PC-9 (cell line): ENCODE measurements around the gene ELF2. TPM values are rescaled to one million over a fixed set of nuclear protein-coding genes. Genes with fewer than 3 reads are reported as not detected.
"Not testable (repeated sequence)": the region's sequence is repeated elsewhere in the genome, so short reads cannot be mapped to it uniquely, and the experiment has no call there.

Experiments
- BruUV-seq: library from RNA; stranded (reverse); fragments of 400-500 nt; replicated peaks from 2 replicates; lab custom pipeline; 2021; lab: Mats Ljungman, UMichigan
- CTCF ChIA-PET: fragments of 300-600 bp; sonication (Branson Sonifier 250); formaldehyde crosslinking; loops from one replicate; lab custom pipeline; 2022; ENCODE audit warnings: antibody characterized with exemption; lab: Charles Lee
- POLR2A ChIA-PET: fragments of 300-600 bp; sonication (Branson Sonifier 250); formaldehyde crosslinking; loops from one replicate; lab custom pipeline; 2022; ENCODE audit warnings: antibody characterized with exemption; ENCODE audit not compliant: unreplicated experiment; lab: Charles Lee
- DNase-seq, 2 experiments: peaks; one replicate each; pipeline versions ENCODE4 v3.0.0 to v3.0.0-alpha.2; 2015 to 2022; ENCODE audit warnings: mixed read lengths in 1 of 2
- H2AFZ ChIP-seq: fragments of 200-600 bp; sonication (generic); 2 replicates; pipeline ENCODE4 v1.8.1; 2017; ENCODE audit warnings: antibody characterized with exemption
- H3F3A ChIP-seq: fragments of 200-600 bp; sonication (generic); 2 replicates; pipeline ENCODE4 v1.8.1; 2017; ENCODE audit warnings: antibody characterized with exemption, mild to moderate bottlenecking, low read depth; ENCODE audit not compliant: insufficient read depth
- H3K27ac ChIP-seq: fragments of 200-600 bp; sonication (generic); 2 replicates; pipeline ENCODE4 v1.6.1; 2016; ENCODE audit warnings: mixed run types
- H3K27me3 ChIP-seq: fragments of 200-600 bp; sonication (generic); 2 replicates; pipeline ENCODE4 v1.6.1; 2016; ENCODE audit warnings: low read depth, mixed run types; ENCODE audit not compliant: insufficient read depth
- H3K36me3 ChIP-seq: fragments of 200-600 bp; sonication (generic); 2 replicates; pipeline ENCODE4 v1.6.1; 2016; ENCODE audit warnings: low read depth, mixed run types
- H3K4me1 ChIP-seq: fragments of 200-600 bp; sonication (generic); replicated peaks from 2 replicates; pipeline ENCODE4 v1.6.1; 2016; ENCODE audit warnings: mixed run types; ENCODE audit not compliant: insufficient read depth
- H3K4me2 ChIP-seq: fragments of 200-600 bp; sonication (generic); 2 replicates; pipeline ENCODE4 v1.6.1; 2017; ENCODE audit warnings: mixed run types
- H3K4me3 ChIP-seq: fragments of 200-600 bp; sonication (generic); 2 replicates; pipeline ENCODE4 v1.6.1; 2016; ENCODE audit warnings: mixed run types
- H3K79me2 ChIP-seq: fragments of 200-600 bp; sonication (generic); 2 replicates; pipeline ENCODE4 v1.6.1; 2017; ENCODE audit warnings: low read depth, mixed run types
- H3K9me2 ChIP-seq: fragments of 200-600 bp; sonication (generic); 2 replicates; pipeline ENCODE4 v1.8.1; 2017; ENCODE audit warnings: mild to moderate bottlenecking; ENCODE audit not compliant: insufficient read depth
- H3K9me3 ChIP-seq: fragments of 200-600 bp; sonication (generic); 2 replicates; pipeline ENCODE4 v1.8.1; 2016; ENCODE audit warnings: low read depth; ENCODE audit not compliant: insufficient read depth
- H4K20me1 ChIP-seq: fragments of 200-600 bp; sonication (generic); 2 replicates; pipeline ENCODE4 v1.8.1; 2017; ENCODE audit not compliant: insufficient read depth
- EZH2 ChIP-seq: fragments of 200-600 bp; sonication (generic); IDR thresholded peaks from 2 replicates; pipeline ENCODE4 v1.8.0; 2017; ENCODE audit warnings: antibody characterized with exemption, low read depth
- intact Hi-C: fragments of 100-400 bp; cut with micrococcal nuclease; formaldehyde crosslinking; loops from one replicate; pipeline ENCODE4 v1.10.0; 2022; ENCODE audit not compliant: unreplicated experiment
- total RNA-seq: library from RNA; stranded (reverse); gene quantifications from 2 replicates; pipeline ENCODE4 v1.2.3, GENCODE V29; 2021
- TF ChIP-seq, protein P1 (sequence below): fragments of 200-600 bp; sonication (generic); conservative IDR thresholded peaks from 2 replicates; pipeline ENCODE4 v1.6.1; 2017; ENCODE audit warnings: mixed run types, antibody characterized with exemption, mild to moderate bottlenecking, moderate library complexity

The ELF2 gene
- total RNA-seq, 1 experiment from 2014 or later = 30.7 TPM

GRCh38 chr4:139014371-139015268 is 162.4 kb downstream of the ELF2 start:
- no peaks in the 10 kb centered on the region for H3K27me3 ChIP-seq
- H3K4me3 ChIP-seq = peak overlapping the region; percentile 73; the same call in 1 of the 2 replicates
- H3K4me1 ChIP-seq = peaks cover 30% of the 10 kb centered on the region
- H3K36me3 ChIP-seq = no peaks in the 10 kb centered on the region; the same call in 1 of the 2 replicates
- H3K9me2 ChIP-seq = no peaks in the 10 kb centered on the region
- H3K79me2 ChIP-seq = peaks cover 30% of the 10 kb centered on the region
- peak; percentile 52 to 95 for DNase-seq
- ChIA-PET CTCF (interaction anchor here (1.0 kb wide), 1 partner anchor 76 kb away, joined by 3 read pairs; no protein-coding TSS in a partner anchor), POLR2A (interaction anchor here (0.6 to 0.7 kb wide), 7 partner anchors 16 to 1022 kb away, joined by 3 to 11 read pairs (median 3); no protein-coding TSS in a partner anchor)
- no peak for TF ChIP-seq EZH2
- TF ChIP-seq, protein P1, sequence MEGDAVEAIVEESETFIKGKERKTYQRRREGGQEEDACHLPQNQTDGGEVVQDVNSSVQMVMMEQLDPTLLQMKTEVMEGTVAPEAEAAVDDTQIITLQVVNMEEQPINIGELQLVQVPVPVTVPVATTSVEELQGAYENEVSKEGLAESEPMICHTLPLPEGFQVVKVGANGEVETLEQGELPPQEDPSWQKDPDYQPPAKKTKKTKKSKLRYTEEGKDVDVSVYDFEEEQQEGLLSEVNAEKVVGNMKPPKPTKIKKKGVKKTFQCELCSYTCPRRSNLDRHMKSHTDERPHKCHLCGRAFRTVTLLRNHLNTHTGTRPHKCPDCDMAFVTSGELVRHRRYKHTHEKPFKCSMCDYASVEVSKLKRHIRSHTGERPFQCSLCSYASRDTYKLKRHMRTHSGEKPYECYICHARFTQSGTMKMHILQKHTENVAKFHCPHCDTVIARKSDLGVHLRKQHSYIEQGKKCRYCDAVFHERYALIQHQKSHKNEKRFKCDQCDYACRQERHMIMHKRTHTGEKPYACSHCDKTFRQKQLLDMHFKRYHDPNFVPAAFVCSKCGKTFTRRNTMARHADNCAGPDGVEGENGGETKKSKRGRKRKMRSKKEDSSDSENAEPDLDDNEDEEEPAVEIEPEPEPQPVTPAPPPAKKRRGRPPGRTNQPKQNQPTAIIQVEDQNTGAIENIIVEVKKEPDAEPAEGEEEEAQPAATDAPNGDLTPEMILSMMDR = no peak
- peak overlapping the region; percentile 60; the same call in 1 of the 2 replicates for H2AFZ ChIP-seq
- peak overlapping the region; percentile 89 for H3K4me2 ChIP-seq
- H3F3A ChIP-seq = peaks cover 18% of the 10 kb centered on the region
- BruUV-seq = TSS peak; percentile 92
- intact Hi-C loops = loop anchor here (1.0 to 5.0 kb wide), 5 partner anchors 8 to 288 kb away; partner anchors contain the start of genes NAA15 and NDUFC1
- peak overlapping the region; percentile 92 for H3K27ac ChIP-seq
- no peaks in the 10 kb centered on the region for H3K9me3 ChIP-seq
- no peaks in the 10 kb centered on the region for H4K20me1 ChIP-seq

DNA sequence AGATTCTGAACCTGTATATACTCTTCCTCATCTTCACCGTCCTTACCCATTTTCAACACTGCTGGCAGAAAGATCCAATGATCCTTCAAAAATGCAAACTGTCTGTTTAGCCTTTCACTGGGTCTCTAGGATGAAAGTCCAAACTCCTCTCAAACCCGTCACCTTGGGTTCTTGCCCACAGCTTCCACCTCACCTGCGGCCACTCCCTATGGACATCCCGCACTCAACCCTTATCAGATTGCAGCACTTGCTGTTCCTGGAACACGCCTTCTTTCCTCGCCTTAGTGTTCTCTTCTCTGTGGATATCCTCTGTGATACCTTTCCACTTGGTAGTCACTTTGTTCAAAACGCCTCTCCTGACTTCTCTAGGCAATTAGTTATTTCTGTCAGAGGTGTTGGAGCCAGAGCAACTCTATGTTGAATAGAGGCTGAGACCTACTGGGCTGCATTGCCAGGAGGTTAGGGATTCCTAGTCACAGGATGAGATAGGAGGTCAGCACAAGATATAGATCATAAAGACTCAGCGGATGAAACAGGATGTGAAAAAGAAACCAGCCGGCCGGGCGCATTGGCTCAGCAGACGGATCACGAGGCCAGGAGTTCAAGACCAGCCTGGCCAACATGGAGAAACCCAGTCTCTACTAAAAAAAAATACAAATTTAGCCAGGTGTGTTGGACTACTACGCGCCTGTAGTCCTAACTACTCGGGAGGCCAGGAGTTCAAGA is 165.6 kb downstream of the ELF2 start:
- H3K9me2 ChIP-seq = no peaks in the 10 kb centered on the region
- peaks cover 23% of the 10 kb centered on the region for H3K4me1 ChIP-seq
- ChIA-PET POLR2A (no interaction called here), CTCF (no interaction called here)
- H3K9me3 ChIP-seq = no peaks in the 10 kb centered on the region
- no peaks in the 10 kb centered on the region for H3K36me3 ChIP-seq
- peaks cover 5% of the 10 kb centered on the region for H3K79me2 ChIP-seq
- peaks cover 18% of the 10 kb centered on the region for H3F3A ChIP-seq
- no peak for DNase-seq
- BruUV-seq = no TSS peak
- no peak overlapping the region for H3K4me2 ChIP-seq
- intact Hi-C loops = no loop called here
- TF ChIP-seq EZH2 = no peak
- TF ChIP-seq, protein P1 = no peak
- no peak overlapping the region for H3K27ac ChIP-seq
- H3K4me3 ChIP-seq = no peak overlapping the region
- no peak overlapping the region for H2AFZ ChIP-seq
- no peaks in the 10 kb centered on the region for H3K27me3 ChIP-seq
- no peaks in the 10 kb centered on the region for H4K20me1 ChIP-seq

DNA sequence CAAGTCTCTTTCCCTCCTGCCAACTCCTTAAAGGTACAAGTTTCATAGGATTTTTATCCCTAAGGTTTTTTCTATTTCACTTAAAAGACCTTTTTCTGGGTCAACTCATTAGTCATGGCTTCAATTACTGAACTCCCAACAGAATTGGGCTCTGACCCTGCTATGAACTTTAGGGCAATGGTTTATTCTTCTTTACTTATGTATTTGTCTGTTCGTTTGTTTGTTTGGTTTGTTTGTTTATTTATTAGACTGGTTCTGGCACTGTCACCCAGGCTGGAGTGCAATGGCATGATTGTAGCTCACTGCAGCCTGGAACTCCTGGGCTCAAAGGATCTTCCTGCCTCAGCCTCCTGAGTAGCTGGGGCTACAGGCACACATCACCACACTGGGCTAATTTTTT is 167.3 kb downstream of the ELF2 start:
- no peaks in the 10 kb centered on the region for H3K36me3 ChIP-seq
- ChIA-PET CTCF (no interaction called here), POLR2A (no interaction called here)
- TF ChIP-seq EZH2 = no peak
- TF ChIP-seq, protein P1 = no peak
- H3K9me3 ChIP-seq = no peaks in the 10 kb centered on the region
- DNase-seq = no peak
- H3K27me3 ChIP-seq = no peaks in the 10 kb centered on the region
- H3K9me2 ChIP-seq = no peaks in the 10 kb centered on the region
- no peak overlapping the region for H3K27ac ChIP-seq
- intact Hi-C loops = no loop called here
- peaks cover 18% of the 10 kb centered on the region for H3K4me1 ChIP-seq
- no TSS peak for BruUV-seq
- H3K79me2 ChIP-seq = no peaks in the 10 kb centered on the region
- peaks cover 13% of the 10 kb centered on the region for H3F3A ChIP-seq
- H3K4me2 ChIP-seq = no peak overlapping the region
- H4K20me1 ChIP-seq = no peaks in the 10 kb centered on the region
- H2AFZ ChIP-seq = no peak overlapping the region
- no peak overlapping the region for H3K4me3 ChIP-seq

- H3K79me2 ChIP-seq, DNase-seq, H3K4me3 ChIP-seq, H3K27ac ChIP-seq, H3K36me3 ChIP-seq, H3K4me2 ChIP-seq, H3F3A ChIP-seq, H4K20me1 ChIP-seq, BruUV-seq, H3K9me3 ChIP-seq, H3K4me1 ChIP-seq, H3K9me2 ChIP-seq, H2AFZ ChIP-seq, intact Hi-C loops, H3K27me3 ChIP-seq, CTCF ChIA-PET, POLR2A ChIA-PET: not testable (repeated sequence)
These were observed 168.7 kb downstream of the ELF2 start for GRCh38 chr4:139008278-139008677.
